NCI-H226 (cell line): ENCODE results near the gene EMID1.
"Not testable (repeated sequence)": the region's sequence is repeated elsewhere in the genome, so short reads cannot be mapped to it uniquely, and the experiment has no call there.

ENCODE experiments used
- DNase-seq: peaks from one replicate; pipeline ENCODE4 v3.0.0-alpha.2; 2015

The EMID1 gene

GRCh38 chr22:29231971-29232959, 26.6 kb downstream of the EMID1 start:
- DNase-seq: no peak

- DNase-seq: no peak
Observed at GRCh38 chr22:29233277-29233877, 27.7 kb downstream of the EMID1 start.

- DNase-seq: not testable (repeated sequence)
Observed at GRCh38 chr22:29240481-29240880, 34.8 kb downstream of the EMID1 start.

GRCh38 chr22:29243874-29244446, 38.3 kb downstream of the EMID1 start:
- no peak for DNase-seq

GRCh38 chr22:29244785-29245625, 39.3 kb downstream of the EMID1 start:
- no peak for DNase-seq

- DNase-seq: peak; percentile 4
Observed at GRCh38 chr22:29245626-29246385, 40.1 kb downstream of the EMID1 start.

- DNase-seq: not testable (repeated sequence)
Observed at GRCh38 chr22:29247891-29248290, 42.2 kb downstream of the EMID1 start.

GRCh38 chr22:29251265-29251664, 45.6 kb downstream of the EMID1 start:
- no peak for DNase-seq

- DNase-seq: no peak
Observed at GRCh38 chr22:29251981-29252911, 46.5 kb downstream of the EMID1 start.

- DNase-seq: no peak
Observed at GRCh38 chr22:29253561-29254285, 48.0 kb downstream of the EMID1 start.

GRCh38 chr22:29254286-29254660, 48.6 kb downstream of the EMID1 start:
- DNase-seq: no peak

- no peak for DNase-seq
Observed at GRCh38 chr22:29255064-29255621, 49.4 kb downstream of the EMID1 start.

GRCh38 chr22:29256606-29257325, 51.1 kb downstream of the EMID1 start:
- DNase-seq: no peak

GRCh38 chr22:29257751-29258181, 52.1 kb downstream of the EMID1 start:
- no peak for DNase-seq

- no peak for DNase-seq
Observed at GRCh38 chr22:29258407-29259252, 52.9 kb downstream of the EMID1 start.

- no peak for DNase-seq
Observed at GRCh38 chr22:29259253-29259899, 53.7 kb downstream of the EMID1 start.

GRCh38 chr22:29260031-29260560, 54.4 kb downstream of the EMID1 start:
- no peak for DNase-seq
